ENCODE results near the gene BCL7A. TPM values are rescaled to one million over a fixed set of nuclear protein-coding genes. Genes with fewer than 3 reads are reported as not detected.
A peak's percentile ranks its signal among the peaks of the same experiment; 100 is the strongest.

The BCL7A gene
- total and polyA plus RNA-seq, 9 of the 15 experiments (the other 6 are each of a cell fraction or from before 2014, with no cell fraction given) = 0.25 to 21.9 (median 14.9) TPM

- TF ChIP-seq RNF219 (CRISPR knock-in tag; IDR thresholded peaks at IDR 0.05) (no peak), MAZ (CRISPR knock-in tag; conservative IDR thresholded peaks at IDR 0.05 in 1 of 2, IDR thresholded peaks at IDR 0.05 in 1 of 2) (0 out of 4 replicates have a peak, but pooled peaks of 1 of the 2 experiments have one; percentile 2), UBTF (IDR thresholded peaks at IDR 0.05; ENCODE audit: borderline replicate concordance in 1 of 2, low read depth in 2 of 2, low read length in 2 of 2) (0 out of 4 replicates have a peak, but pooled peaks of 1 of the 2 experiments have one; percentile 57), MLLT1 (IDR thresholded peaks at IDR 0.05) (peak in 1 of 2 experiments; percentile 58; a peak in 2 of 4 replicates)
Observed at GRCh38 chr12:122080149-122081082, 58.7 kb downstream of the BCL7A start (continued).
